ENCODE data around the gene U2AF1L4.

Gene U2AF1L4

GRCh38 chr19:35785339-35785627 lies 40.1 kb upstream of the U2AF1L4 start:
- no peaks in the 10 kb centered on the region for H3K36me3 ChIP-seq (ENCODE audit: insufficient read depth, low read length)
- H3K9ac ChIP-seq (ENCODE audit: low read depth, low read length) = peak overlapping the region; percentile 66
- H3K4me1 ChIP-seq (ENCODE audit: insufficient read depth, low read length) = 0 out of 2 replicates have a peak, but pooled peaks cover 12% of the 10 kb centered on the region
- H3K9me3 ChIP-seq (ENCODE audit: control insufficient read depth, insufficient read depth, low read length) = no peaks in the 10 kb centered on the region

- Histone ChIP-seq H3K9me3 (ENCODE audit: control insufficient read depth, insufficient read depth, low read length) (no peaks in the 10 kb centered on the region), H3K36me3 (ENCODE audit: insufficient read depth, low read length) (no peaks in the 10 kb centered on the region), H3K4me1 (ENCODE audit: insufficient read depth, low read length) (0 out of 2 replicates have a peak, but pooled peaks cover 12% of the 10 kb centered on the region), H3K9ac (ENCODE audit: low read depth, low read length) (peak overlapping the region; percentile 66)
Measured at GRCh38 chr19:35784503-35785338, 39.5 kb upstream of the U2AF1L4 start.

- peak overlapping the region; percentile 66; the same call in 1 of the 2 replicates for H3K9ac ChIP-seq (ENCODE audit: low read depth, low read length)
- 0 out of 2 replicates have a peak, but pooled peaks cover 12% of the 10 kb centered on the region for H3K4me1 ChIP-seq (ENCODE audit: insufficient read depth, low read length)
- no peaks in the 10 kb centered on the region for H3K36me3 ChIP-seq (ENCODE audit: insufficient read depth, low read length)
- H3K9me3 ChIP-seq (ENCODE audit: control insufficient read depth, insufficient read depth, low read length) = no peaks in the 10 kb centered on the region
Measured at GRCh38 chr19:35783469-35784434, 38.5 kb upstream of the U2AF1L4 start.

- H3K9ac ChIP-seq (ENCODE audit: low read depth, low read length) = no peak overlapping the region
- no peaks in the 10 kb centered on the region for H3K36me3 ChIP-seq (ENCODE audit: insufficient read depth, low read length)
- H3K4me1 ChIP-seq (ENCODE audit: insufficient read depth, low read length) = peaks cover 14% of the 10 kb centered on the region; the same call in 1 of the 2 replicates
- H3K9me3 ChIP-seq (ENCODE audit: control insufficient read depth, insufficient read depth, low read length) = no peaks in the 10 kb centered on the region
Measured at GRCh38 chr19:35782589-35782988, 37.4 kb upstream of the U2AF1L4 start.

GRCh38 chr19:35781650-35782049 lies 36.4 kb upstream of the U2AF1L4 start:
- H3K9me3 ChIP-seq (ENCODE audit: control insufficient read depth, insufficient read depth, low read length) = no peaks in the 10 kb centered on the region
- H3K4me1 ChIP-seq (ENCODE audit: insufficient read depth, low read length) = peaks cover 21% of the 10 kb centered on the region
- no peaks in the 10 kb centered on the region for H3K36me3 ChIP-seq (ENCODE audit: insufficient read depth, low read length)
- H3K9ac ChIP-seq (ENCODE audit: low read depth, low read length) = no peak overlapping the region

GRCh38 chr19:35780717-35781116 lies 35.5 kb upstream of the U2AF1L4 start:
- Histone ChIP-seq H3K4me1 (ENCODE audit: insufficient read depth, low read length) (peaks cover 26% of the 10 kb centered on the region), H3K9ac (ENCODE audit: low read depth, low read length) (no peak overlapping the region), H3K9me3 (ENCODE audit: control insufficient read depth, insufficient read depth, low read length) (no peaks in the 10 kb centered on the region), H3K36me3 (ENCODE audit: insufficient read depth, low read length) (no peaks in the 10 kb centered on the region)

- H3K4me1 ChIP-seq (ENCODE audit: insufficient read depth, low read length) = peaks cover 26% of the 10 kb centered on the region
- H3K9me3 ChIP-seq (ENCODE audit: control insufficient read depth, insufficient read depth, low read length) = no peaks in the 10 kb centered on the region
- H3K36me3 ChIP-seq (ENCODE audit: insufficient read depth, low read length) = no peaks in the 10 kb centered on the region
- H3K9ac ChIP-seq (ENCODE audit: low read depth, low read length) = no peak overlapping the region
Measured at GRCh38 chr19:35780058-35780457, 34.8 kb upstream of the U2AF1L4 start.

- H3K9me3 ChIP-seq (ENCODE audit: control insufficient read depth, insufficient read depth, low read length) = no peaks in the 10 kb centered on the region
- peaks cover 26% of the 10 kb centered on the region for H3K4me1 ChIP-seq (ENCODE audit: insufficient read depth, low read length)
- no peak overlapping the region for H3K9ac ChIP-seq (ENCODE audit: low read depth, low read length)
- H3K36me3 ChIP-seq (ENCODE audit: insufficient read depth, low read length) = no peaks in the 10 kb centered on the region
Measured at GRCh38 chr19:35779033-35779432, 33.8 kb upstream of the U2AF1L4 start.

GRCh38 chr19:35777961-35778360 lies 32.7 kb upstream of the U2AF1L4 start:
- H3K9ac ChIP-seq (ENCODE audit: low read depth, low read length) = no peak overlapping the region
- H3K9me3 ChIP-seq (ENCODE audit: control insufficient read depth, insufficient read depth, low read length) = no peaks in the 10 kb centered on the region
- peaks cover 21% of the 10 kb centered on the region for H3K4me1 ChIP-seq (ENCODE audit: insufficient read depth, low read length)
- no peaks in the 10 kb centered on the region for H3K36me3 ChIP-seq (ENCODE audit: insufficient read depth, low read length)

GRCh38 chr19:35777086-35777841 lies 32.0 kb upstream of the U2AF1L4 start:
- H3K36me3 ChIP-seq (ENCODE audit: insufficient read depth, low read length) = no peaks in the 10 kb centered on the region
- no peak overlapping the region for H3K9ac ChIP-seq (ENCODE audit: low read depth, low read length)

GRCh38 chr19:35776102-35776788 lies 31.0 kb upstream of the U2AF1L4 start:
- no peak overlapping the region for H3K9ac ChIP-seq (ENCODE audit: low read depth, low read length)
- no peaks in the 10 kb centered on the region for H3K9me3 ChIP-seq (ENCODE audit: control insufficient read depth, insufficient read depth, low read length)
- H3K4me1 ChIP-seq (ENCODE audit: insufficient read depth, low read length) = peaks cover 14% of the 10 kb centered on the region
- H3K36me3 ChIP-seq (ENCODE audit: insufficient read depth, low read length) = no peaks in the 10 kb centered on the region

More at GRCh38 chr19:35777086-35777841, 32.0 kb upstream of the U2AF1L4 start:
- Histone ChIP-seq H3K9me3 (ENCODE audit: control insufficient read depth, insufficient read depth, low read length) (no peaks in the 10 kb centered on the region), H3K4me1 (ENCODE audit: insufficient read depth, low read length) (peaks cover 21% of the 10 kb centered on the region)

GRCh38 chr19:35775298-35776101 lies 30.3 kb upstream of the U2AF1L4 start, which contains the start of gene ARHGAP33:
Gene ARHGAP33, plus strand, starts transcription at chr19:35775564. Its CDS starts 95 bp downstream, at chr19:35775659.
- Histone ChIP-seq H3K9ac (ENCODE audit: low read depth, low read length) (peak within 1 kb of the TSS; percentile 56; the same call in 1 of the 2 replicates), H3K9me3 (ENCODE audit: control insufficient read depth, insufficient read depth, low read length) (no peaks in the 10 kb centered on the region), H3K36me3 (ENCODE audit: insufficient read depth, low read length) (no peaks in the 10 kb centered on the region), H3K4me1 (ENCODE audit: insufficient read depth, low read length) (peaks cover 13% of the 10 kb centered on the region)

GRCh38 chr19:35775046-35775297 lies 29.8 kb upstream of the U2AF1L4 start:
- Histone ChIP-seq H3K36me3 (ENCODE audit: insufficient read depth, low read length) (no peaks in the 10 kb centered on the region), H3K4me1 (ENCODE audit: insufficient read depth, low read length) (peaks cover 13% of the 10 kb centered on the region), H3K9ac (ENCODE audit: low read depth, low read length) (peak overlapping the region; percentile 56; the same call in 1 of the 2 replicates), H3K9me3 (ENCODE audit: control insufficient read depth, insufficient read depth, low read length) (no peaks in the 10 kb centered on the region)

Data from ES-I3 (cell line).